Inflammatory macrophage (primary cell): ENCODE measurements around the gene ZCCHC14.

Experiments used
- DNase-seq, 2 donors: peaks; one replicate each; pipeline ENCODE4 v3.0.0-alpha.2; 2020 to 2022

Gene ZCCHC14

GRCh38 chr16:87360862-87361610 lies 131.8 kb downstream of the ZCCHC14 start:
- DNase-seq: no peak

- no peak for DNase-seq
Observed at GRCh38 chr16:87359121-87359520, 133.7 kb downstream of the ZCCHC14 start.

- no peak for DNase-seq
Observed at GRCh38 chr16:87358696-87359095, 134.1 kb downstream of the ZCCHC14 start.

GRCh38 chr16:87358250-87358649 lies 134.6 kb downstream of the ZCCHC14 start:
- DNase-seq: no peak

GRCh38 chr16:87356491-87356853 lies 136.4 kb downstream of the ZCCHC14 start:
- no peak for DNase-seq
